GM18498 (cell line): ENCODE data around the gene GALNT12.

Source experiments
- ATAC-seq: cut with Tn5 transposase; IDR thresholded peaks from one replicate; pipeline ENCODE4 v1.9.1; 2021; ENCODE audit warnings: mild to moderate bottlenecking, moderate library complexity; ENCODE audit not compliant: unreplicated experiment

GALNT12 gene

DNA sequence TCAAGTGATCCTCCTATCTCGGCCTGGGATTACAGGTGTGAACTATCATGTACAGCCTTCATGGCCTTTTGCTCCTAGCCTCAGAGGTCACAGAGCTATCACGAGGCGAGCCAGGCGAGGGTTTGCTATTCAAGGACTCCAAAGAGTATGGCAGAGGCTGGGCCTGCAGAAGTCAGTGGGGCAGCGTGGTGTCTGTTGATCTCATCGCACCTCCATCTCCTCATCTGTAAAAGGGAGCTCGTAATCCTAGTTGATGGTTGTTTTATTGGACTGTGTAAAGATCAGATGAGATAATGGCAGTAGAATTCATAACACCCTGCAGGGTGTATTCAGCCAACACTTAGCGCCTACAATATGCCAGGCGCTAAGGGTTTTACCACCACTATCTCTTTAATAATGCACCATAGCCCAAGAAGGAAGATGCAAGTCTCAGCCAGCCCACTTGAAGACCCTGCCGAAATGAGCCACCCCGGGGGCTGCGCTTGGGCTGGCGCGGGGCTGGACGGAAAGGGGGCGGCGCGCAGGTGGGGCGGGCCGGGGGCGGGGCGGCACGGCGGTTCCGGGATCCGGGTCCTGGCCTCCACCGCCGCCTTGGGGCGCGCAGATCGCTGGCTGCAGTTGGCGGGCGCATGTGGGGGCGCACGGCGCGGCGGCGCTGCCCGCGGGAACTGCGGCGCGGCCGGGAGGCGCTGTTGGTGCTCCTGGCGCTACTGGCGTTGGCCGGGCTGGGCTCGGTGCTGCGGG, at the start of gene GALNT12:
Gene GALNT12 (plus strand): TSS at position 601 of the 744 bp plus-strand sequence. CDS start 29 bp downstream, at position 630.
- ATAC-seq, result peak; percentile 72

GRCh38 chr9:98760231-98760630, 47.2 kb upstream of the GALNT12 start:
- no peak for ATAC-seq

- no peak for ATAC-seq
These were observed 43.3 kb upstream of the GALNT12 start for GRCh38 chr9:98763986-98764745.

- ATAC-seq, result no peak
These were observed 42.2 kb upstream of the GALNT12 start for GRCh38 chr9:98765256-98765655.

DNA sequence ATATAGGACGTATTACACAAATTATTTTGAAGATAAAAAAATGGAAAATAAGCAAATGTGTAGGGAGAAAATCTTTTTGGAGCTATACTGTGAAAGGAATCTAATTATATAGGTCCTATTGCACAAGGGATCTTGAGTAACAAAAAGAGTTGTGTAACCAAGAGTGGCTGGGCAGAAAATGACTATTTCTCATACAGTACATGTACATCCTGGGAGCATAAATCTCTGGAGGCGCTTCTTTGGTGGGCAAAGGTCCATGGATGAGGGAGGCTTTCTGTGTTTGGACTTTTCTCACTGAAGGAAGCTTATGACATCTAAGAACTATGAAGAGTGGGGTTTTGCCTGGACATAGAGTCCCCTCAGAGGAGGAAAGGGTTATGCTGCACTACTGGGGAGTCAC, 40.9 kb upstream of the GALNT12 start:
- no peak for ATAC-seq

- no peak for ATAC-seq
These were observed 40.3 kb upstream of the GALNT12 start for GRCh38 chr9:98767196-98767595.

DNA sequence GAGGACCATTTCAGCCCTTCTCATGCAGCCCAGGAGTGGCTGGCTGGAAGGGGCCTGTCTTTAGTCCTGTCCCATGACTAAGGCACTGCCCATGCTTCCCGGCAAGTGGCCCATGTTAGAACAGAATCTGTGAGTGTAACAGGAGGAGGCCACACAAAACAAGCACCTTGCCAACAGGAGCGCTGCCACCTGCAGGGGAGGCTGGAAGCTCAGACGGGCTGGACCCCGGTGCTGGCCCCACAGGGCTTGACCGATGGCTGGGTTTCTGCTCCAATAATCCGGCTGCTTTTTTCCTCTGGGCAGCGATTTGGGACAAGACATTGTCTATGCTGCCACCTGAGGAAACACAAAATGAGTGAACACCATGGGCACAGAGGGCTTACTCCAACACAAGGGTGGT, 39.6 kb upstream of the GALNT12 start:
- no peak for ATAC-seq

DNA sequence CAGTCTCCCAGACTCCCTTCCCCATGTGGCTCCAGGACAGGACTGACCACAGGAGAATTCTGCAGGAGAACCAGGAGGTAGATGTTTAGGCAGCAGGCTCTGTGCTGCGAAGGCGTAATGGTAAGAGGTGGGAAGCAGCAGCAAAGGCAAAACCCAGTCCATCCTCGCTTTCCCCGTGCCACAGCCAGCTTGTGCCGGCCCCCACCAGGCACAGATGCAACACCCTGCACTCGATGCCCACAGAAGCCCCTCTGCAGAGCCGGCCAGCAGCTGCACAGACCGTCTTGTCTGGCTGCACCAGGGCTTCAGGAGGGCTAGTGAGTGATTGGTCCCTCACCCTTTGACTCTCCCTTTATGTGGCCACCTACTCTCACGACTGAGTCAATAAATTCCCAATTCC, 39.1 kb upstream of the GALNT12 start:
- no peak for ATAC-seq

GRCh38 chr9:98770717-98771116, 36.8 kb upstream of the GALNT12 start:
- no peak for ATAC-seq

GRCh38 chr9:98771209-98771874, 36.1 kb upstream of the GALNT12 start:
- ATAC-seq, result no peak

DNA sequence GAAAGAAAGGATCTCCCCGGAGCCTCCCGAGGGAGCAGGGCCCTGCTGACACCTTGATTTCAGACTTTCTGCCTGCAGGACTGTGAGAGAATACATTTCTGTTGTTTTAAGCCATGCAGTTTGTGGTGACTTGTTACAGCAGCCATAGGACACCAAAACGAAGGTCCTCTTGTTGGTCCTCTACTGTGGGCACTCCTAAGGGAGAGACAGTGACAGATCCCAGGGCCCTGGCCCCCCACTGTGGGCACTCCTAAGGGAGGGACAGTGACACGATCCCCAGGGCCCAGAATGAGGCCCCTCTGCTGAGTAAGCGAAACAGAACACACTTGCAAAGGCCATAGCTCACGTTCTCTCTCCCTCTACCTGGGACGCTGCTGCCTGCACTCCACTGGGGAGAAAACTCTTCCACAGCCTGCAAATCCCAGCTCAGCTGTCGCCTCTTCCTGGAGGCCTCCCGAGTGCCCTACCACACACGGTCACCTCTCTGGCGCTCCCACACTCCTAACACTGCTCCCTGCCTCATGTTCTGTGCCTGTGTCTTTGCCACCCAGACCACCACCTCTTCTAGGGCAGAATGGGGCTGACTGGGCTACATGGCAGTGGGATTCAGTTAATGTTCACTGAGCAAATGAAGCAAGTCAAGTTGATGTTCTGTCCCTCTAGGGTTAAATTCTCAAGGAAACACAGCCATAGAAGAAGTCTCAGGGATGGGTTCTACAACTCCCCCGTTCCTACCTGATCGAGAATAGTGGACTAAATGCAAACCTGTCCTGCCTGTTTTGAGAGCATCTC, 34.9 kb upstream of the GALNT12 start:
- ATAC-seq, result no peak

DNA sequence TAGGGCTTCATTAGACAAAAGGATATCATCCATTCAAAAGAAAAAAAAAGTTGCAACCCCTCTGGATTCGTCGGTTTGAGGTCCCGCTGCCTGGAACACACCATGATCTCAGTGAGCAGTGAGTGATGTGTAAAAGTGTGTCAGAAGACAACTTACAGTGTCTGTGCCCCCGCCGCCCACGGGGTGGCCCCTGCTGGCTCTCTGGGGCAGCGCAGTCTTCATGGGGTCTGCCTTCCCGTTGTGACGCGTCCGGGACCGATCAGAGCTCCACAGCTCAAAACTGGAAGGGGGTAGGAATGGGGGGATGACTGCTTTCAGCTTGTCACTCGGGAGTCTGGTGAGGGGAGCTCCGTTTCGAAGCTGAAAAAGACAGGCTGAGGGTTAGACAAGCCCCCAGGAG, 33.7 kb upstream of the GALNT12 start:
- no peak for ATAC-seq

GRCh38 chr9:98774746-98775145, 32.7 kb upstream of the GALNT12 start:
- no peak for ATAC-seq

GRCh38 chr9:98775831-98776441, 31.5 kb upstream of the GALNT12 start:
- ATAC-seq, result peak; percentile 41

- no peak for ATAC-seq
These were observed 29.9 kb upstream of the GALNT12 start for GRCh38 chr9:98777618-98778017.

GRCh38 chr9:98778251-98778650, 29.2 kb upstream of the GALNT12 start:
- no peak for ATAC-seq

DNA sequence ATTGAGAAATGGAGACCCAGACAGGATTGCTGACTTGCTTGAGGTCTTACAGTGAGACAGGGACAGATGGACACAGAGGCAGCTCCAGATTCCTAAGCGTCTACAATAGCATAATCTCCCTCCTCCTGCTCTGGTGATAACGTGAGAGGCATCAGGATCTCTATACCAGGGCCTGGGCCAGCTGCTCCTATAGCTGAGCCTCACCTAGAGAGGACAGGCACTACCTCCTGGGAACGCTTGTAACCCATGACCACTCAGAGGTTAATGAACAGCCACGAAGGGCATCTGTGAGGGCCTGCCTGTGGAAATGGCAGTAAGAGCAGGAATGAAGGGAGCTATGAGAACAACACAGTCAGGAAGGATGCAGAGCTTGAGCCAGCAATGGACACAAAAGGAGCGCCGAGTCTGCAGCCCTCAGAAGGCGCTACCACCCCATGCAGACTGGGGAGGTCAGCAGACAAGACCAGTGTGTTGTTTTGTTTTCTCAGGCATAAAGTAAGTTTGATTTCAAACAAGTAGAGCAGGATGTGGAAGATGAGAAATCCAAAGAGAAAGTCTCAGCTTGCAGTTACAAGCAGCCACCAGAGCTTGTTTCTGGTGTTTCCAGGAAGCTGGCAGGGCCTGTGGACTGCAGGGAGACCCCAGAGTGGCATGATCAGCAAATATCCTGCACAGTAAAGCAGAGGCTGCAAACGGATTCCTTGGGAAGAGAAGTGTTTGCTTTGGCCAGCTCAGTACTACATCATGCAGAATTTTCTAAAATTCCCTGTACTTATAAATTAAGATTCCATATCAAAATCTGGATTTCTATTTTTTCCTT, 28.5 kb upstream of the GALNT12 start:
- no peak for ATAC-seq

- no peak for ATAC-seq
These were observed 27.3 kb upstream of the GALNT12 start for GRCh38 chr9:98780059-98780749.
